Colonic mucosa (tissue), 4 donors: Measurements from ENCODE around the gene ZMIZ1. TPM values are rescaled to one million over a fixed set of nuclear protein-coding genes. Genes with fewer than 3 reads are reported as not detected.
A peak's percentile ranks its signal among the peaks of the same experiment; 100 is the strongest.

ENCODE experiments used
- DNase-seq: peaks from one replicate; pipeline ENCODE4 v3.0.0-alpha.2; 2020
- H3K27ac ChIP-seq: fragments of 200-600 bp; one replicate; pipeline ENCODE4 v1.8.0; 2021
- H3K27me3 ChIP-seq: fragments of 200-600 bp; one replicate; pipeline ENCODE4 v1.8.0; 2021
- H3K36me3 ChIP-seq: fragments of 200-600 bp; one replicate; pipeline ENCODE4 v1.8.0; 2021
- H3K4me1 ChIP-seq: fragments of 200-600 bp; one replicate; pipeline ENCODE4 v1.8.0; 2021; ENCODE audit warnings: mild to moderate bottlenecking
- H3K4me3 ChIP-seq: fragments of 200-600 bp; one replicate; pipeline ENCODE4 v1.8.0; 2021
- H3K9ac ChIP-seq, 2 donors: one replicate each; pipeline ENCODE4 v1.7.0; 2013; ENCODE audit warnings: control low read depth in 2 of 2, low read depth in 2 of 2, low read length in 2 of 2
- H3K9me3 ChIP-seq: fragments of 200-600 bp; one replicate; pipeline ENCODE4 v1.8.0; 2021
- CTCF ChIP-seq: fragments of 200-600 bp; IDR thresholded peaks from one replicate; pipeline ENCODE4 v1.8.0; 2022; ENCODE audit warnings: antibody characterized with exemption, mild to moderate bottlenecking
- intact Hi-C: fragments of 100-400 bp; cut with DNase I; formaldehyde crosslinking; loops from one replicate; pipeline ENCODE4 v1.14.1; 2022
- total RNA-seq, 2 donors: library from RNA; stranded (reverse); fragmentation: NEBNext Ultra II Directional in 1 of 2; extraction: Animal tissue kit (Norgen Biotek cat#: 25700) in 1 of 2; gene quantifications; one replicate each; pipeline ENCODE4 v1.2.1, GENCODE V29; 2021
- donor health status: healthy.
- donor health status: DM: no; HTN: no; CAD: no.
- donor health status: DM: no; HTN: no; CAD: no.

ZMIZ1 gene
- total RNA-seq, 2 donors from 2014 or later, result 51.0 to 54.0 TPM

- no peak for DNase-seq
- intact Hi-C loops, result no loop called here
Observed at GRCh38 chr10:79164075-79164474, 95.3 kb downstream of the ZMIZ1 start.

GRCh38 chr10:79165070-79165778, 96.5 kb downstream of the ZMIZ1 start:
- Histone ChIP-seq H3K27ac (no peak overlapping the region), H3K4me1 (no peaks in the 10 kb centered on the region), H3K36me3 (no peaks in the 10 kb centered on the region), H3K27me3 (no peaks in the 10 kb centered on the region), H3K9ac (peak overlapping the region in 1 of 2 donors; percentile 12), H3K4me3 (no peak overlapping the region), H3K9me3 (no peaks in the 10 kb centered on the region)
- no peak for TF ChIP-seq CTCF
- no peak for DNase-seq
- intact Hi-C loops, result no loop called here

More at GRCh38 chr10:79164075-79164474, 95.3 kb downstream of the ZMIZ1 start:
- Histone ChIP-seq H3K4me3 (no peak overlapping the region), H3K9ac (no peak overlapping the region), H3K36me3 (no peaks in the 10 kb centered on the region), H3K27ac (no peak overlapping the region), H3K27me3 (no peaks in the 10 kb centered on the region), H3K4me1 (no peaks in the 10 kb centered on the region), H3K9me3 (no peaks in the 10 kb centered on the region)
- TF ChIP-seq CTCF, result no peak

GRCh38 chr10:79166312-79166721, 97.6 kb downstream of the ZMIZ1 start:
- Histone ChIP-seq H3K27ac (no peak overlapping the region), H3K9me3 (no peaks in the 10 kb centered on the region), H3K9ac (no peak overlapping the region), H3K36me3 (no peaks in the 10 kb centered on the region), H3K27me3 (no peaks in the 10 kb centered on the region), H3K4me1 (no peaks in the 10 kb centered on the region), H3K4me3 (no peak overlapping the region)
- intact Hi-C loops, result no loop called here
- no peak for TF ChIP-seq CTCF
- DNase-seq, result no peak

- no peak overlapping the region for H3K9ac ChIP-seq
- no peaks in the 10 kb centered on the region for H3K4me1 ChIP-seq
- no peaks in the 10 kb centered on the region for H3K36me3 ChIP-seq
- no peak for DNase-seq
- H3K27ac ChIP-seq, result no peak overlapping the region
- H3K9me3 ChIP-seq, result no peaks in the 10 kb centered on the region
- no peak for TF ChIP-seq CTCF
- H3K4me3 ChIP-seq, result no peak overlapping the region
- intact Hi-C loops, result no loop called here
- no peaks in the 10 kb centered on the region for H3K27me3 ChIP-seq
Observed at GRCh38 chr10:79166741-79167140, 98.0 kb downstream of the ZMIZ1 start.

- Histone ChIP-seq H3K27ac (no peak overlapping the region), H3K9ac (no peak overlapping the region), H3K36me3 (no peaks in the 10 kb centered on the region)
Observed at GRCh38 chr10:79167537-79167936, 98.8 kb downstream of the ZMIZ1 start.

More at GRCh38 chr10:79167537-79167936, 98.8 kb downstream of the ZMIZ1 start:
- intact Hi-C loops, result no loop called here
- H3K4me1 ChIP-seq, result no peaks in the 10 kb centered on the region
- H3K9me3 ChIP-seq, result no peaks in the 10 kb centered on the region
- no peak overlapping the region for H3K4me3 ChIP-seq
- no peaks in the 10 kb centered on the region for H3K27me3 ChIP-seq
- DNase-seq, result no peak
- TF ChIP-seq CTCF, result no peak
